Measurements from ENCODE around the gene KRT15.

The KRT15 gene

DNA sequence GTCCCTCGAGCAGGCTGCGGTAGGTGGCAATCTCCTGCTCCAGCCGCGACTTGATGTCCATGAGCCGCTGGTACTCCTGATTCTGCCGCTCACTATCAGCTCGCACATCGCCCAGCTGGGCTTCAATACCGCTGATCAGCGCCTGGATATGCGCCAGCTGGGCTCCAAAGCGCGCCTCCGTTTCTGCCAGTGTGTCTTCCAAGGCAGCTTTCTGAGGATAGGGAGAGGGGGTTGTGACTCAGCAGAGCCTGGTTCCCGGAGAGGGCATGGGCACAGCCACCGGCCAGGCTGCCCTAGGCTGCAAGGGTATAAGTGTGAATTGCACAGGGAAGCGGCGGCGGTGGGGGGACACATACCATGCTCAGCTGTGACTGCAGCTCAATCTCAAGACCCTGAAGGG is 5.1 kb upstream of the KRT15 start:
- DNase-seq, result no peak

DNA sequence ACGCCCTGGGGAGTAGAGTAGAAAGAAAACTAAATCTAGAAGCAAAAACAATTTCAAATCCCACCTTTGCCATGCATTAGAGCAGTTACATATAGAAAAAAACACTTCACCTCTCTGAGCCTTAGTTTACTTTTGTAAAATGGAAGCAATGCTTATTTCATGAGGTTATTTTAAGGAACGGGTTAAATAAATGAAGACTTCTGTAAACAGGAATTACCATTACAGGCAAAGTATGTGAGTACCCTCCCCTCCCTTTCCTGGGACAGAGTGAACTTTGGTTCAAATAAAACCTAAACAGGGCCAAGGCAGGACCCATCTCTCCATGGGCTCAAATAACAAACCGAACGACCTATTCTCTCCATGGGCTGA is 4.5 kb upstream of the KRT15 start:
- DNase-seq, result no peak

DNA sequence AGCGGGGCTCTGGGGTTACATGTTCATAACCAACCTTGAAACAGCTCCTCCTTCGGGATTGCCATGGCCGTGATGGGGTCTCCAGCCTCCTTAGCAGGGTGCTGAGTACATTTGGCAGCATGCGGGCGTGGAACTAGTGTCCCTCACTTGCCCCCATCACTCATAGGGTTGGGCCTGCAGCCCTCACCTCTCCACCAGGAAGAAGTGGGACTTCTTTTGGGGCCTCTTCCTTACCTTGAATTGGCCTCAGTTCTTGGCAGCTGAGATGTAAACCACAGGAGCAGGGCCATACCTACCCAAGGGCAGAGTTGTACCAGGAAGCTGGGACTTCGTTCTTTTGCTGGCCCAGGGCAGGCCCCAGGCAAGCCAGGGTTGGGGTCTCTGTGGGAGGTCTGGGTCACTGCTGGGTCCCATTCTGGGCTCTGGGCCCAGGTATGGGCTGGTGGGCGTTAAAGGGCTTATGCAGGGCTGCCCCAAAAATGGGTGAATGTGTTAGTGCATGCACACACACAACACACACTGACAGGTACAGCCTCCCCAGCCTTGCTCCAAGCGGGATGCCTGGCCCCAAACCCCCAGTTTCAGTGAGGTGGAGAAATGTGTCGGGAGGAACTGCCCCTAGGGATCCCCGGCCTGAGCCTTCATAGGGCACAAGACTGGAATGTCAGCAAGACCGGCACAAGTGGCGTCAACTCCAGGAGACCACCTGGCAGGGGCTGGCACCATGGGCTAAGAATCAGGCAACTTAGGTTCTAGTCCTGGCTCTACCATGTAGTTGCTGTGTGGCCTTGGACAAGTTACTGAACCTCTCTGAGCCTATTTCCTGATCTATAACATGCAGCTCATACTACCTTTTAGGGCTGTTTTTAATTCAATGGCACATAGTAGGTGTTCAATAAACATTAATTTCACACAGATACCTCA is 3.9 kb upstream of the KRT15 start:
- no peak for DNase-seq

DNA sequence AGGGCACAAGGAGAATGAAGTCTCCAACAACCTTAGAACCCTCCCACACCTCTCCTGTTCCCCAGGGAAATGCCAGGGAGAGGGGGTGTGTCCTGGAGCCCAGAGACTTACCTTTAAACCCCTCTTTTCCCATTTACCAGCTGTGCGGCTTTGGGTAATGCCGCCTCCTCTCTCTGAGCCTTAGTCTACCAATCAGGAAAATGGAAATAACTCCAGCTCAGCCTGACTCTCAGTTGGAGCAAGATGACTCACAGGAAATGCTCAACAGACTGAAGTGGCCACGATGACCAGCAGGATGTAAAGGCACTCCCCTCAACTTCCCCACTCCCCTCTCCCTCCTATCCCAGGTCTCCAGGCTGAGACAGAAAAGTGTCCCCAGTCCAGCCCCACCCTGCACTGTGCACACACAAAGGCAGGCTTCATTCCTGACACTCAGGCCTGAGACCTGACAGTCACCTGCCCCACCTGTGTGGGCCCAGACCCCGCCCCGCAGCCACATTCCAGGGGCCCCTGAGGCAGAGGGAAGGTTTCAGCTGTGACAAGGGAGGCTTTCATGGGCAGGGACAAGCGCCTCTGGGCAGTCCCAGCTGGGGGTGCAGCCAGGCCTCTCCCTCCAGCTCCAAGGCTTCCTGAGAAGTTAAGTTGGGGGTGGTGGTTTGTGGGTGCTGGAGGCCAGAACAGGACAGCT is 3.0 kb upstream of the KRT15 start:
- DNase-seq, result no peak

DNA sequence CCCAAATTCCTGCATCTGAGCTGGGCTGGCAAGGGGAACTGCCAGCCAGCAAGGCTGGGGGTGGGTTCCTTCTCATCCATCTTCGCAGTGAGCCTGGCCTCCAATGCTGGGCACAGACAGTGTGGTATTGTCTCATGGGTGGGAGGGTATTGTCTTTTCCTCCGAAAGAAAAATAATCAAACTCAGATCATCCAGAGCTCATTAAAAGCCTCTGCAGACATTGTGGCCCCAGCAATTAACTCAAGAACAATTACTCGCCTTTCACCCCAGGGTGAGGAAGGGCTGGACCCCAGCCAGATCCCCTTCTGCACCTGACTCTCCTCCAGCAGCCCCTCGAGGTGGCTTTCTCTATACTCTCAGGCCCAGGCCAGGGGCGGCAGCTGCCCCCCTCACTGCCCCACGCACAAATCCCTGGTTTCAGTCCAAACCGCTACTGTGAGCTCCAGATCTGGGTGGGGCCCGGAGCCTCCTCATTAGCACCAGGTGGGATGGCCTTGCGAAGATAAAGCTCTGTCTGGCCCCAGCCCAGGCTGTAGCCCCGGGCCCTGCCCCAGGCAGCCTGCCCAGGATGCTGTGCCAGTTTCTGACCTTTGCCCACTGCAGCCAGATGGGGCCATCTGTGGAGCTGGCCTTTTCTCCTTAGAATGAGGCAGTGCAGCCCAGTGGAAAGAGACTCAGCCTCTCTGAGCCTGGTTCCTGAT is 2.3 kb upstream of the KRT15 start:
- no peak for DNase-seq

DNA sequence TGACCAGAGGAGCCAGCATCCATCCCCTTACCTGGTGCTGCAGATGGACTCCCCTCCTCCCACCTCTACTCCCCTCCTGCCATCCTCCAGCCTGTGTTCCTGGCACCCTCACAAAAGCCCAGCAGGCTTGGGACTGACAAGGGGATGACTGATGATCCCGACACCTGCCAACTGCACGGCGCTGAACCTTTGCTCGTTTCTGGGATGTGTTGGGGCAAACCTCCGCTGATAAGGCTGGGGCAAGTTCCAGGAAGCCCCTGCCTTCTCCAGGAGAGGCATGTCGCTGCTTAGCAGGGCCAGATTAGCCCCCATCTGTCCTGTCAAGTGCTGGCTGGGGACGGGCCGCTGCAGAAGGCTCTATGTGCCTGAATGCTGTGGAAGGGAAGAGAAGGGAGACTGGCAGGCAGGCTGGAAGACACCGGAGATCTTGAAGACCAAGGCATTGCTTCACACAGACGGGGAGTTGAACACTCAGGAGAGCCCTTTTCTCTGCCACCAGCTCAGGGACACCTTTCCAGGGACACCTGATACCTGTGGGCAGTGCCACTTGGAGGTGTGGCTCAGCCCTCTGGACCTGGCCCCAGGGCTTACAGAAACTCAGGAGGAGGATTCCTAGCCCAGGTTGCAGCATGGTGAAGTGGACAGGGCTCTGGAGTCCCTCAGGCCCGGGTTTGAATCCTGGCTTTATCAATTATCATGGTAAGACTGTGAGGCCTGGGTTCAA is 973 bp upstream of the KRT15 start:
- no peak for DNase-seq

DNA sequence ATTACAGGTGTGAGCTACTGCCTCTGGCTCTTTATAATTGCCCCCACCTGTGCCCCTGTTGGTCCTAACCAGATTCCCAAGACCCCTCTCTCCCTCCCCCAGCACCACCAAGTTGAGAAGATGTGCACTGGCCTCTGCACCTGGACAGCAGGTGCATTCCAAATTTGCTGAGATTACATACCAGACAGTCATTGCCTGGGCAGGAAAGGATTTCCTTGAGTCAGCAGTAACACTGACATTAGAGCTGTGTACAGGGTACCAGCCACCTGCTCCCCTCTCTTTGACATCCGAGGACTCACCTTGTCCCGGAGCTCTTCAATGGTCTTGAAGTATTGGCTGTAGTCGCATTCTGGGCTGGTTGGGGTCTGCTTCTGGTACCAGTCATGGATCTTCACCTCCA is 659 bp downstream of the KRT15 start:
- no peak for DNase-seq

DNA sequence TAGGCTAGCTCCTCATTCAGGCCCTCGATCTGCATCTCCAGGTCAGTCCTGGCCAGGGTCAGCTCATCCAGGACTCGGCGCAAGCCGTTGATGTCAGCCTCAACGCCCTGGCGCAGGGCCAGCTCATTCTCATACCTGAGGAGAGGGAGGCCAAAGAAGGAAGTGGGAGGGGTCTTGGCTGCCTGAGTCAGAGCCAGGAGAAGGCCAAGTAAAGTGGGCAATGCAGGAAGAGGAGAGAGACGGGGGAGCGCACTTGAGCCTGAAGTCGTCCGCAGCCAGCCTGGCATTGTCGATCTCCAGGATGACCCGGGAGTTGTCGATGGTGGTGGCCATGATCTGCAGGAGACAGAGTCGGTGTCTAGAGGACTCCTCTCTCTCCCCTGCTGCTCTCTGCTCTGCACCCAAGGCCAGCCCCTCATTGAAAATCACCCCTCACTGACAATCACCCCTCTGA is 1.8 kb downstream of the KRT15 start:
- DNase-seq, result no peak

DNA sequence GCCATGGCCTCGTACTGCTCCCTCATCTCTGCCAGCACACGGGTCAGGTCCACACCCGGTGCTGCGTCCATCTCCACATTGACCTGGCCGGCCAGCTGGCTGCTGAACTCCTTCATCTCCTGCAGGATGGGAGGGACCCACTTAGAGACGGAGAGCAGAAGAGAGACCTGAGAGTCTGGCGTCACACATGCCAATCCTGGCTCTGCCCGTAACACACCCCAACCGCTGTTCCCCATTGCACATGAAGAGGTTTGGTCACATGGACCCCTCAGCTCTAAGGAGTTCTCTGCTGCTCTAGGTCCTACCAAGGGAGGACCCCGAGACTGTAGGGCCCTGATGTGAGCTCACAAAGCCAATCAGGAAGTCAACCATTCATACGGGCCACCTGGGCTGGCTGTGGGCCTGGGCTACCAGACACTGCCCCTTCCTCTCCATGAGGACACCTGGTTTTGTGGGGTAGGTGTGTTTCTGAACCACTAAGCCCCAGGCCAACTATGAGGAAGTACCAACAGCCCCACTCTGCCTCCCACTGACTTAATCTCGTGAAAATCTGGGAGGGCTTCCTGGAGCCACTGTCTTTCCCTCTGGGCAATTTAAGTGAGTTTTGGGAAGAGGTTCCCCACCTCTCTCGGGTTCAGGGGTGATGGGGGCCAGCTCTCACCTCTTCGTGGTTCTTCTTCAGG is 2.4 kb downstream of the KRT15 start:
- no peak for DNase-seq

DNA sequence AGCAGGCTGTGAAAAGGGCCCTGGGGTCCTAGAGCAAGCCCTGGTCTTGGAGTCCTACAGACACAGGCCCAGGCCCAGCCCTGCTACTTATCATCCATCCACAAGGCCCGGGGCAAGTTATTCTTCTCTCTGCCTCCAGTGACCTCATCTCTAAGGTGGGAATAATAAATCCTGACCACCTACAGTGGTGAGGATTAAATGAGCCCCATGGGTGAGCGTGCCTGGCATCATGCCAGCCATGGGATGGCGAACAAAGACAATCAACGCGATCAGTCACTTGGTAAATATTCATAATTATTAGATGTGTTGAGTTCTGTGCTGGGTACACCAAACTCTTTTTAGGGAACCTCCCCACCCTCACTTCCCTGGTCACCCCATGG is 5.5 kb downstream of the KRT15 start:
- DNase-seq, result no peak

DNA sequence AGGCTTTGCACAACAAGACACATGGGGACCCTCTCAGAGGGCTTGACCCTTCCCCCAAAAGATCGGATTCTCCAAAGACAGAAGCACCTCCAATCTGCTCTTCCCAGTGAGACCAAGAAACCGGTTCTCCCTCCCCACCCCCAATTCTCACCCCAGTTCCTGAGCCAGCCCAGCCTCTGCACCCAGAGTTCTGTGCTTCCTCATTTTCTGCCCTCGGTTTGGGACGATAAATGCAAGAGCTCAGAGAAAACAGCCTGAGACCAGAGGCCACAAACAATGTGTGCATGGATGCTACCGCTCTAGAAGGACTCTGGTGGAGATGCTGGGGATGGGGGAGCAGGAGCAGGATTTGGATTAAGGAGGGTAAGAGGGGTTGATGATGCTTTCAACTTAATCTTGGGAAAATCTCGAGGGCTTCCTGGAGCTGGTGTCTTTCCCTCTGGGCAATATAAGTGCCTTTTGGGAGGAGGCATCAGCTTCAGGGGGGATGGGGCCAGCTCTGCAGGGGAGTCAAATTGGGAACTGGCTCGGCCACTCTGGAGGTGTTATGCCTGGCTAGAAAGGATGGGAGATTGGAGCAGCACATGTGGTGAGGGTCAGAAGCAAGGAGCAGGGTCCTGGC is 6.0 kb downstream of the KRT15 start:
- no peak for DNase-seq

DNA sequence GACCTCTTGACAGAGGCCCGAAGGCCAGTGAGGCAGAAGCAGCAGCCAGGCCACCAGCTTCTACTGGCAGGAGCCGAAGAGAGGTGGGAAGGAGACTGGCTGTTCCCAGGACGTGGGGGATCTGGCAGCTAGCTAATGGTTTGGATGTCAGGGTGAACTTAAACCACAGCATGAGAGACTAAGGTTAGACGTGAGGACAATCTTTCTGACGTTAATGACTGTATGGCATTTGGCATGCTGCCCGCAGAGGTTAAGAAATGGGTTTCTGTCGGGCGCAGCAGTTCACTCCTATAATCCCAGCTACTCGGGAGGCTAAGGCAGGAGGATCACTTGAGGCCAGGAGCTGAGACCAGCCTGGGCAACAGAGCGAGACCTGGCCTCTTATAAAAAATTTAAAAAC is 7.0 kb downstream of the KRT15 start:
- DNase-seq, result no peak

DNA sequence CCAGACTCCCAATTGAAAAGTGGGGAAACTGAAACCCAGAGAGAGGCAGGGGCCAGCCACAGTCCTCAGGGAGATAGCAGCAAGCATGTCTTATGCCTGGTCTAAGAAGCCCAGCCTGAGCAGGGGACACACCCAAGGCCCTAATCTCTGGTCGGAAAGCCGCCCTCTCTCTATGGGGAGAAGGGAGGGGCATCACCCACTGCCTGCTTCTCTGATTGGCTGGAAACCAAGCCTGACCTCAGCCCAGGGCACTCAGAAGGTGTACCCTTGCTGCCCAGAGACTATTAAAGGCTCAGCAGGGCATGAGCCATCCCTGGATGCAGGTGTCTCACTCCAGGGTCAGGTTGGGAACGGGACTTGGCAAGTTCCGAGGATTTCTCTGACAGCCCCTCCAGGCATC is 7.6 kb downstream of the KRT15 start:
- no peak for DNase-seq

DNA sequence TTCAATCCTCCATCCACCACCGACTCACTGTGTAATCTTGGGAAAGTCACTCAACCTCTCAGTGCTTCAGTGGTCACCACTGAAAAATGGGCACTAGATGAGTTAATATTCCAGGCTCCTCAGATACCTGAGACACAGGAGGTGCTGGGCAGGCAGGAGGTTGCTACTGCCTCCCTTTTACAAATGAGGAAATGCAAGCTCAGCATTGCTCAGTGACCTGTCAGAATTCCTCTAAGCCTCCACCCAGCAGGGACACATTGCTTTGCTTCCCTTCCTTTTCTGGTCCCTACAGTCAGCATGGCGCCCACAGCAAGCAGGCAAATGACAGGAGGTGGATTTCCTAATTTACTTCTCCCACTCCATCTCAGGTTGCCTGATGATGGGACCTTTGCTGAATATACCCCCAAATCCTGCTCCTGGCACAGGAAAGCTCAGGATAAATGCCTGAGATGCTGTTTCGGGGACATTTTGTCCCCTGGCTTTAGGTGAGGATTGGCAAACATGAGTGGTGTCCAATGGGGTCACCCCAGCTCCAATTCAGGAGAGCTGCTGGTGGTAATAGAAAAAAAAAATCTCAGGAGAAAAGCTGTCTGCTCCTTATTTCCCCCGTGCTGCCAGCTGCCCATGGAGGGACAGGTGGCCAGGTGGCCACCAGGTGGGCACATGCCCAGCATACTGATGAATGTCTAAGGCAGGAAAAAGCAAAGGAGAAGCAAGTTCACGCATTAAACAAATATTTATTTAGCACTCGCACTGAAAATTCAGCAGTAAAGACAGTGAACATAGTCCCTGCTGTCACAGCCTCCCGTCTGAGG is 8.2 kb downstream of the KRT15 start:
- DNase-seq, result no peak

DNA sequence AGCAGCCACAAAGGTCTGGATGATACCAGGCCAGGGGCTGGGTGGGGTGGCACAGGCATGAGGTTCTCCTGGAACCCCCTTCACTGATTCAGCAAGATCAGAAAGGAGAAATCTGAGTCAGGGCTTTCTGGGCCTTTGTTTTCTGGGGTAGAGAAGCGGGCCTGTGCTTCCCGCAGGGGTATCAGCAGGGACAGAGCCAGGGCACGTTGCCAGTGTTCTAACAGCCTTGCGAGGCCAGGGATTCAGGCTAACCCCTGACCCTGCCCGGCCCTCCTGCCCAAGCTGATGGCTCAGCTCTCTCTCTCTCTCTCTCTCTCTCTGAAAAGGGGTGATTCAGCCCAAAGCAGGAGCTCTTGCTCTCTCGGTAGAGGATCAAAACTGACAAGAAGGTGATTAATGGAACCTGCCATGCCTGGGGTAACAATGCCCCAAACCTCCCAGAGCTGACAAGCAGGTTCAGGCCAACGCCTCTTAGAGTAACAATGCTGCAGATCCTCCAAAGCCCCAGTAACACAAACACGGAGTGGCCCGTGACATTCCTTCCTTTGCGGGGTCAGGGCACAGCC is 11.3 kb downstream of the KRT15 start:
- no peak for DNase-seq

DNA sequence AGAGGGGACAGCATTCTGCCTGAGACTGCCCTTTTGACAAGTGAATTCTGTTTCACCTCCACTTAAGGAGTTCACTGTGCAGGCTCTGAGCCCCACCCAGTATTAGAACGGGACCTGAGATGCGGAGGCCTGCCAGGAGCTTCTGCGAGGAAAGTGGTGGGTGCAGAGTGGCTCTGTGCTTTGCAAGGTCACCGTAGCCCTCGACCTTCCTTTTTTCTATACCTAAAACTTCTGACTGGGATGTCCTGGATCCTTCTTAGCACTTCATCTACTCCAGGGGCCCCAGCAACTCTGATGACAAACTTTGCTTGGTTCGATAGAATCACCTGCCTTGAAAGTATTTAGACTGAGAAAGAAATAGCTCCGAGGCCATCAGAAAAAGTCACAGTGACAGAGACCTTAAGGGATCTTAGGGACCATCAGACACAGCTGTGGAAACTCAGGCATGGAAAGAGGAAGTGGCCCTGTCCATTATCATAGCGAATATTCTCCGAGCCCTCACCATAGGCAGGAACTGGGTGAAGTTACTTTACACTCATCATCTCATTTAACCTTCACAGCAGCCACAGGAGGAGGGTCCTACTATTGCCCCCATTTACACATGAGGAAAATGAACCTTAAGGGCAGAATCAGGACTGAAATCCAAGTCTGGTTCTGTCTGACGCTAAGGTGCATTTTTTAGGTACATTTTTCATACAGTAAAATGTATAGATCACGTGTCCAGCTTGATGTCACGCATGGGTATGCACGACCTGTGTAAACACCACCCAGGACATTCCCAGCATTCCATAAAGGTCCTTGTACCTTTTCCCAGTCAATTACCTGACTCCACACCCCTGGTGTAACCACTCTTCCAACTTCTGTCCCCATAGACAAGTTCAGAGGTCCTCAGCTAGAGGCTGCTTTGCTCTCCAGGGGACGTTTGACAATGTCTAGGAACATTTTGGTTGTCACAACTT is 12.6 kb downstream of the KRT15 start:
- no peak for DNase-seq

DNA sequence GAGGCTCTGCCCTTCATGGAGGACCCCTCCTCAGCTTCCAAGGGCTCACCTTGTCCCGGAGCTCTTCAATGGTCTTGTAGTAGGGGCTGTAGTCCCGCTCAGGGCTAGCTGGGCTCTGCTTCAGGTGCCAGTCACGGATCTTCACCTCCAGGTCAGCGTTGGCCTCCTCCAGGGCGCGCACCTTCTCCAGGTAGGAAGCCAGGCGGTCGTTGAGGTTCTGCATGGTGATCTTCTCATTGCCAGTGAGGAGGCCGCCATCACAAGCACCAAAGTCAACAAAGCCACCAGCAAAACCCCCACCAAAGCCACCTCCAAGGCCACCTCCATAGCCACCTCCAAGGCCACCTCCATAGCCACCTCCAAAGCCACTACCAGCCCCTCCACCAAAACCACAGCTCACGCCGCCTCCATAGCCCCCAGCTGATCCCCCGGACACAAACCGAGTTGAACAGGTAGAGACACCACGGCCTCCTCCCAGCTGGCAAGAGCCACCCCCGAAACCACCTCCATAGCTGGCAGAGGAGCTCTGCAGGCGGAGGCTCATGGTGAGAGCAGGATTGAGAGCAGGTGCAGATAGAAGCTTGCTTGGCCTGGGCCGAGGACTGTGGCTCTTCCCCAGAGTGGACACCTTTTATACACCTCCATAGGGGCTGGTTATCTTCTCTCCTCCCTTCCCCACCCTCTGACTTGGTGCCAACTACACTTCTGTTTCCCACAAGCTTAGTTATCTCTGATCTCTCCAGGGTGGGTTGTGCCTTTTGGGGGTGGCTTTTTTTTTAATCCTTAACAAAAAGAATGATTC is 13.5 kb downstream of the KRT15 start, which contains the start of gene KRT13:
Gene KRT13 (minus strand): TSS at position 606 of the 802 bp plus-strand sequence. CDS start 62 bp downstream, at position 544.
- no peak for DNase-seq

DNA sequence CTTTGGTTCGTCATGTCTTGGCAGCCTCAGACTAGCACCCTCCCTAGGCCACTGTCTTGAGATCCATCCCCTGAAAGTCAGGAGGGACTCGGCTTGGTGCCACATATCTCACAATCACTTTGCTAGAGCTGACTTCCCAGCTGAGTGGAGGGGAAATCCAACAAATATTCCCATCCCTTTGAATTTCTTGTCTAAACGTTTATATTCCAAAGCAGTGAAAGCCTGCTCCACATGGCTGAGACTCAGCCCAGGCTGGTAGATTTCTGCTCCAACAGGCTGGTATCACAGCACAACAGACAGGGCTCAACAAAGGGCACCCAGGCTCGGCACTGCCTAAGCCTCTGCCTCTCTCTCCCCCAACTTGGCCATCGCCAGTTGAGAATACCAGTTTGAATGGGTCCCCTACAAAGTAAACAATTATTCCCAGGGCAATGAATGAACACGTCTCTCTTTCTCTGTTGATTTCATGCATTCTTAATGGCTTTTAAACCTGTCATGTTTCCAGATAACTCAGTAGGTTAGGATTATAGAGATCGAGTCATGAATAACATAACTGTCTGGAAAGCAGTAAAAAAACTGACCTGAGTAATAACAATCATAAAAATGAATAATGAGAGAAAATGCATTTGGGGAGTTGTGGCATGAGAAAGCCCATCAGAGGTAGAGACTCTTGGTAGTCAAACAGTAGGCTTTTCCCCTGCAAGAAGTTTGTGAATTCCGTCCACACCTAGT is 14.3 kb downstream of the KRT15 start:
- DNase-seq, result no peak

All from activated CD8-positive, alpha-beta memory T cell treated with anti-CD3 and anti-CD28 coated beads, Interleukin-2, amount 50 U/mL, for 48 hours (primary cell).